K562 (cell line): ENCODE measurements around the gene MLLT1.

Source experiments
- EZH2 ChIP-seq: IDR thresholded peaks from 2 replicates; pipeline ENCODE4 v1.6.1; 2012; ENCODE audit warnings: low read depth, mild to moderate bottlenecking, inconsistent platforms, low read length, borderline replicate concordance
- STAT5B ChIP-seq: fragments of 250-450 bp; sonication (Bioruptor Pico); IDR thresholded peaks from 2 replicates; pipeline ENCODE4 v1.8.0; 2021; ENCODE audit warnings: mild to moderate bottlenecking, inconsistent platforms
- ZBTB8A ChIP-seq: fragments of 450-650 bp; IDR thresholded peaks from 2 replicates; pipeline ENCODE4 v1.6.1; 2018; ENCODE audit warnings: mild to moderate bottlenecking, moderate library complexity; ENCODE audit not compliant: partially characterized antibody
- ZFPM2 ChIP-seq: fragments of 250-450 bp; sonication (Bioruptor Pico); IDR thresholded peaks from 2 replicates; pipeline ENCODE4 v1.5.1; 2022; ENCODE audit warnings: mild to moderate bottlenecking
- TF ChIP-seq, protein P1 (sequence below), 3 experiments: IDR thresholded peaks in 2 of 3; conservative IDR thresholded peaks in 1 of 3; 2 replicates each; pipeline ENCODE4 v1.5.1; 2011 to 2012; ENCODE audit warnings: low read length in 3 of 3, mild to moderate bottlenecking in 3 of 3, control low read depth in 2 of 3, improper control_type of control experiment in 1 of 3, inconsistent platforms in 1 of 3, low read depth in 1 of 3, mixed read lengths in 1 of 3, moderate library complexity in 1 of 3; ENCODE audit not compliant: insufficient read depth in 2 of 3
- TF ChIP-seq, protein P2 (sequence below): sonication (generic); formaldehyde crosslinking; IDR thresholded peaks from 2 replicates; pipeline ENCODE4 v1.8.0; 2022; ENCODE audit warnings: mild to moderate bottlenecking, low read depth, missing genetic modification reagents
- TF ChIP-seq, protein P3 (sequence below), 2 experiments: fragments of 450-650 bp; IDR thresholded peaks; 2 replicates each; pipeline ENCODE4 v1.6.1; 2016
- TF ChIP-seq, protein P4 (sequence below): fragments of 450-650 bp; IDR thresholded peaks from one replicate; pipeline ENCODE4 v1.6.1; 2018; ENCODE audit warnings: mild to moderate bottlenecking, moderate library complexity; ENCODE audit not compliant: partially characterized antibody

DNA sequence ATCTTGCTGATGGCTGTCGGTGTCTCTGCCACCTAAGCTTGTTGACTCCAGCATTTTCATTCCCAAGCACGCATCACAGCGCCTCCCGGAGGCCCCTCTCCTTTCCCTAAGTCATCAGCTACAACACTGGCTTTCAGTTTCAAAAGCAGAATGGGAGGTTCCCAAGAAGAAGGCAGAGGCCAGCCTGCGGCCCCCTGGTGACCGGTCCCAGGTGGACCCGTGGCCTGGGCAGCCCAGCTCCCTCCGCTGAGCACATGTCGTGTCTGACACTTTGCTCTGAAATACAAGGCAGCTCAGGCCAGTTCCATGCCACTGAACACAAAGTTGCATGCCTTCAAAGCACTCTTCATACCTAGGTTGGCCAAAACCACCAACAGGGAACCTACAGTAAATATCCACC is 8.5 kb downstream of the MLLT1 start:
- TF ChIP-seq, protein P1, sequence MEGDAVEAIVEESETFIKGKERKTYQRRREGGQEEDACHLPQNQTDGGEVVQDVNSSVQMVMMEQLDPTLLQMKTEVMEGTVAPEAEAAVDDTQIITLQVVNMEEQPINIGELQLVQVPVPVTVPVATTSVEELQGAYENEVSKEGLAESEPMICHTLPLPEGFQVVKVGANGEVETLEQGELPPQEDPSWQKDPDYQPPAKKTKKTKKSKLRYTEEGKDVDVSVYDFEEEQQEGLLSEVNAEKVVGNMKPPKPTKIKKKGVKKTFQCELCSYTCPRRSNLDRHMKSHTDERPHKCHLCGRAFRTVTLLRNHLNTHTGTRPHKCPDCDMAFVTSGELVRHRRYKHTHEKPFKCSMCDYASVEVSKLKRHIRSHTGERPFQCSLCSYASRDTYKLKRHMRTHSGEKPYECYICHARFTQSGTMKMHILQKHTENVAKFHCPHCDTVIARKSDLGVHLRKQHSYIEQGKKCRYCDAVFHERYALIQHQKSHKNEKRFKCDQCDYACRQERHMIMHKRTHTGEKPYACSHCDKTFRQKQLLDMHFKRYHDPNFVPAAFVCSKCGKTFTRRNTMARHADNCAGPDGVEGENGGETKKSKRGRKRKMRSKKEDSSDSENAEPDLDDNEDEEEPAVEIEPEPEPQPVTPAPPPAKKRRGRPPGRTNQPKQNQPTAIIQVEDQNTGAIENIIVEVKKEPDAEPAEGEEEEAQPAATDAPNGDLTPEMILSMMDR (IDR thresholded peaks at IDR 0.05 in 2 of 3, conservative IDR thresholded peaks at IDR 0.05 in 1 of 3; ENCODE audit: insufficient read depth in 2 of 3, low read depth in 1 of 3, low read length in 3 of 3): peak; percentile 31 to 43 (median 38); a peak in 4 of 6 replicates
- TF ChIP-seq, protein P2, sequence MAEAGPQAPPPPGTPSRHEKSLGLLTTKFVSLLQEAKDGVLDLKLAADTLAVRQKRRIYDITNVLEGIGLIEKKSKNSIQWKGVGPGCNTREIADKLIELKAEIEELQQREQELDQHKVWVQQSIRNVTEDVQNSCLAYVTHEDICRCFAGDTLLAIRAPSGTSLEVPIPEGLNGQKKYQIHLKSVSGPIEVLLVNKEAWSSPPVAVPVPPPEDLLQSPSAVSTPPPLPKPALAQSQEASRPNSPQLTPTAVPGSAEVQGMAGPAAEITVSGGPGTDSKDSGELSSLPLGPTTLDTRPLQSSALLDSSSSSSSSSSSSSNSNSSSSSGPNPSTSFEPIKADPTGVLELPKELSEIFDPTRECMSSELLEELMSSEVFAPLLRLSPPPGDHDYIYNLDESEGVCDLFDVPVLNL (CRISPR knock-in tag): no peak
- TF ChIP-seq ZBTB8A (no peak), ZFPM2 (no peak), STAT5B (CRISPR knock-in tag) (no peak), EZH2 (no peak)
- TF ChIP-seq, protein P3, sequence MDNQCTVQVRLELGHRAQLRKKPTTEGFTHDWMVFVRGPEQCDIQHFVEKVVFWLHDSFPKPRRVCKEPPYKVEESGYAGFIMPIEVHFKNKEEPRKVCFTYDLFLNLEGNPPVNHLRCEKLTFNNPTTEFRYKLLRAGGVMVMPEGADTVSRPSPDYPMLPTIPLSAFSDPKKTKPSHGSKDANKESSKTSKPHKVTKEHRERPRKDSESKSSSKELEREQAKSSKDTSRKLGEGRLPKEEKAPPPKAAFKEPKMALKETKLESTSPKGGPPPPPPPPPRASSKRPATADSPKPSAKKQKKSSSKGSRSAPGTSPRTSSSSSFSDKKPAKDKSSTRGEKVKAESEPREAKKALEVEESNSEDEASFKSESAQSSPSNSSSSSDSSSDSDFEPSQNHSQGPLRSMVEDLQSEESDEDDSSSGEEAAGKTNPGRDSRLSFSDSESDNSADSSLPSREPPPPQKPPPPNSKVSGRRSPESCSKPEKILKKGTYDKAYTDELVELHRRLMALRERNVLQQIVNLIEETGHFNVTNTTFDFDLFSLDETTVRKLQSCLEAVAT (IDR thresholded peaks at IDR 0.05): no peak
- TF ChIP-seq, protein P4, sequence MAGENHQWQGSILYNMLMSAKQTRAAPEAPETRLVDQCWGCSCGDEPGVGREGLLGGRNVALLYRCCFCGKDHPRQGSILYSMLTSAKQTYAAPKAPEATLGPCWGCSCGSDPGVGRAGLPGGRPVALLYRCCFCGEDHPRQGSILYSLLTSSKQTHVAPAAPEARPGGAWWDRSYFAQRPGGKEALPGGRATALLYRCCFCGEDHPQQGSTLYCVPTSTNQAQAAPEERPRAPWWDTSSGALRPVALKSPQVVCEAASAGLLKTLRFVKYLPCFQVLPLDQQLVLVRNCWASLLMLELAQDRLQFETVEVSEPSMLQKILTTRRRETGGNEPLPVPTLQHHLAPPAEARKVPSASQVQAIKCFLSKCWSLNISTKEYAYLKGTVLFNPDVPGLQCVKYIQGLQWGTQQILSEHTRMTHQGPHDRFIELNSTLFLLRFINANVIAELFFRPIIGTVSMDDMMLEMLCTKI: no peak
